ENCODE measurements around the gene CACNA1D.

GRCh38 chr3:53624061-53624857, 129.8 kb downstream of the CACNA1D start:
- TF ChIP-seq EZH2phosphoT487 (conservative IDR thresholded peaks at IDR 0.05; ENCODE audit: low read length), result no peak
- TF ChIP-seq, protein P1, sequence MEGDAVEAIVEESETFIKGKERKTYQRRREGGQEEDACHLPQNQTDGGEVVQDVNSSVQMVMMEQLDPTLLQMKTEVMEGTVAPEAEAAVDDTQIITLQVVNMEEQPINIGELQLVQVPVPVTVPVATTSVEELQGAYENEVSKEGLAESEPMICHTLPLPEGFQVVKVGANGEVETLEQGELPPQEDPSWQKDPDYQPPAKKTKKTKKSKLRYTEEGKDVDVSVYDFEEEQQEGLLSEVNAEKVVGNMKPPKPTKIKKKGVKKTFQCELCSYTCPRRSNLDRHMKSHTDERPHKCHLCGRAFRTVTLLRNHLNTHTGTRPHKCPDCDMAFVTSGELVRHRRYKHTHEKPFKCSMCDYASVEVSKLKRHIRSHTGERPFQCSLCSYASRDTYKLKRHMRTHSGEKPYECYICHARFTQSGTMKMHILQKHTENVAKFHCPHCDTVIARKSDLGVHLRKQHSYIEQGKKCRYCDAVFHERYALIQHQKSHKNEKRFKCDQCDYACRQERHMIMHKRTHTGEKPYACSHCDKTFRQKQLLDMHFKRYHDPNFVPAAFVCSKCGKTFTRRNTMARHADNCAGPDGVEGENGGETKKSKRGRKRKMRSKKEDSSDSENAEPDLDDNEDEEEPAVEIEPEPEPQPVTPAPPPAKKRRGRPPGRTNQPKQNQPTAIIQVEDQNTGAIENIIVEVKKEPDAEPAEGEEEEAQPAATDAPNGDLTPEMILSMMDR (IDR thresholded peaks at IDR 0.05; ENCODE audit: insufficient read depth, low read length, poor library complexity, severe bottlenecking), result no peak

All from SU-DHL-6 (cell line).